Endodermal cell (in vitro differentiated cells): ENCODE data around the gene SMARCA4. TPM values are rescaled to one million over a fixed set of nuclear protein-coding genes. Genes with fewer than 3 reads are reported as not detected.
"Not testable (repeated sequence)": the region's sequence is repeated elsewhere in the genome, so short reads cannot be mapped to it uniquely, and the experiment has no call there.

Experiments used
- DNase-seq: peaks from one replicate; pipeline ENCODE4 v3.0.0-alpha.2; 2017
- H3K27ac ChIP-seq: 2 replicates; pipeline ENCODE4 v1.5.1; 2013; ENCODE audit warnings: mild to moderate bottlenecking, low read depth, low read length, moderate library complexity
- H3K27me3 ChIP-seq: 2 replicates; pipeline ENCODE4 v1.6.1; 2013; ENCODE audit warnings: mild to moderate bottlenecking, low read length, moderate library complexity; ENCODE audit not compliant: insufficient read depth, control insufficient read depth, poor library complexity, severe bottlenecking
- H3K36me3 ChIP-seq: 2 replicates; pipeline ENCODE4 v1.7.0; 2013; ENCODE audit warnings: mild to moderate bottlenecking, low read length, moderate library complexity; ENCODE audit not compliant: control insufficient read depth, insufficient read depth
- H3K4me1 ChIP-seq: one replicate; pipeline ENCODE4 v1.7.0; 2013; ENCODE audit warnings: low read length; ENCODE audit not compliant: control insufficient read depth, insufficient read depth
- H3K4me3 ChIP-seq: 2 replicates; pipeline ENCODE4 v1.5.1; 2013; ENCODE audit warnings: mild to moderate bottlenecking, low read length, moderate library complexity
- H3K9ac ChIP-seq: 2 replicates; pipeline ENCODE4 v1.6.1; 2013; ENCODE audit warnings: mild to moderate bottlenecking, low read length, moderate library complexity; ENCODE audit not compliant: poor library complexity, severe bottlenecking; ENCODE audit errors: extremely low read depth
- H3K9me3 ChIP-seq: 2 replicates; pipeline ENCODE4 v1.6.1; 2013; ENCODE audit warnings: mild to moderate bottlenecking, low read length, moderate library complexity; ENCODE audit not compliant: control insufficient read depth
- H3K27ac Mint-ChIP-seq: 2 replicates; pipeline ENCODE4 v1.8.0; 2020; ENCODE audit warnings: mixed read lengths
- H3K27me3 Mint-ChIP-seq: 2 replicates; pipeline ENCODE4 v1.8.0; 2021; ENCODE audit warnings: mild to moderate bottlenecking, mixed read lengths; ENCODE audit not compliant: insufficient read depth
- H3K36me3 Mint-ChIP-seq: 2 replicates; pipeline ENCODE4 v1.8.0; 2020; ENCODE audit warnings: low read depth, mixed read lengths
- H3K4me1 Mint-ChIP-seq: 2 replicates; pipeline ENCODE4 v1.8.0; 2020; ENCODE audit warnings: mixed read lengths
- H3K4me3 Mint-ChIP-seq: 2 replicates; pipeline ENCODE4 v1.8.0; 2020; ENCODE audit warnings: mild to moderate bottlenecking, moderate library complexity, mixed read lengths
- H3K9me3 Mint-ChIP-seq: 2 replicates; pipeline ENCODE4 v1.8.0; 2020; ENCODE audit warnings: mild to moderate bottlenecking, mixed read lengths
- CTCF ChIP-seq: fragments of 200-600 bp; sonication (generic); conservative IDR thresholded peaks from 2 replicates; pipeline ENCODE4 v1.5.0; 2021; ENCODE audit warnings: antibody characterized with exemption, mild to moderate bottlenecking
- WGBS, 2 experiments: methylation state at CpG; one replicate each; pipeline versions ENCODE4 v1.1.5 to v1.1.7; 2013; ENCODE audit warnings: missing lambda C conversion rate in 2 of 2, mixed read lengths in 1 of 2; ENCODE audit not compliant: insufficient coverage in 1 of 2, insufficient read length in 1 of 2; 5-methylcytosine and 5-hydroxymethylcytosine counted together
- total RNA-seq, 2 donors: library from RNA; stranded (reverse); fragmentation: NEBNext Ultra II Directional in 1 of 2; extraction: Animal tissue kit (Norgen Biotek cat#: 25700) in 1 of 2; gene quantifications; 2 replicates in 1 of 2; 3 replicates in 1 of 2; pipeline ENCODE4 v1.2.1, GENCODE V29; 2021

Gene SMARCA4
- total RNA-seq, 2 donors from 2014 or later, result 290 to 292 TPM

GRCh38 chr19:11073568-11073967 lies 112.7 kb downstream of the SMARCA4 start:
- Histone ChIP-seq H3K9ac (no peak overlapping the region), H3K4me1 (no peaks in the 10 kb centered on the region), H3K36me3 (no peaks in the 10 kb centered on the region), H3K27ac (no peak overlapping the region), H3K4me3 (no peak overlapping the region), H3K27me3 (no peaks in the 10 kb centered on the region), H3K9me3 (no peaks in the 10 kb centered on the region)
- Mint-ChIP-seq H3K27me3 (no peaks in the 10 kb centered on the region), H3K9me3 (peaks cover 3% of the 10 kb centered on the region), H3K27ac (no peak overlapping the region), H3K4me1 (no peaks in the 10 kb centered on the region), H3K36me3 (no peaks in the 10 kb centered on the region), H3K4me3 (no peak overlapping the region)
- DNase-seq, result no peak
- TF ChIP-seq CTCF, result no peak
- WGBS, 2 experiments, result 93 to 97% methylated on average over 9 of the region's 9 CpGs

GRCh38 chr19:11076792-11077191 lies 116.0 kb downstream of the SMARCA4 start:
- H3K4me3 Mint-ChIP-seq, H3K27ac ChIP-seq, H3K36me3 ChIP-seq, H3K9me3 ChIP-seq, H3K9me3 Mint-ChIP-seq, H3K27me3 ChIP-seq, H3K36me3 Mint-ChIP-seq, H3K27ac Mint-ChIP-seq, H3K27me3 Mint-ChIP-seq, H3K4me1 ChIP-seq, H3K4me1 Mint-ChIP-seq, H3K4me3 ChIP-seq, DNase-seq, H3K9ac ChIP-seq: not testable (repeated sequence)
- WGBS, 2 experiments, result 86 to 100% methylated on average over 6 to 9 of the region's 9 CpGs

DNA sequence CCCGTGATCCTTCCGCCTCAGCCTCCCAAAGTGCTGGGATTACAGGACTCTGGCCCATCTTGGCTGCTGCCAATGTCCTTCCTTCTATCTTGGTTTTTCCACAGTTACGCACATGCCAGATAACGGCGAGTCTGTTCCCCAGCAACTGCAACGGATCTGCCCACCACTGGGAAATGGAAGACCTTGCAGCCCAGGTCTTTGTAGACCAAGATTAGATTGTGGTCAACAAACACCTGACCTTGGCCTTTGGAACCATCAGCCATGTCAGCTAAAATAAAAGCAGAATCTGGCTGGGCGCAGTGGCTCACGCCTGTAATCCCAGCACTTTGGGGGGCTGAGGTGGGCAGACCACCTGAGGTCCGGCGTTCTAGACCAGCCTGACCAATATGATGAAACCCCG lies 118.1 kb downstream of the SMARCA4 start:
- H3K27ac ChIP-seq, result no peak overlapping the region
- no peak overlapping the region for H3K27ac Mint-ChIP-seq
- H3K36me3 Mint-ChIP-seq, result no peaks in the 10 kb centered on the region
- H3K27me3 ChIP-seq, result no peaks in the 10 kb centered on the region
- H3K27me3 Mint-ChIP-seq, result no peaks in the 10 kb centered on the region
- H3K4me1 ChIP-seq, result no peaks in the 10 kb centered on the region
- no peaks in the 10 kb centered on the region for H3K4me1 Mint-ChIP-seq
- H3K9me3 Mint-ChIP-seq, result no peaks in the 10 kb centered on the region
- no peaks in the 10 kb centered on the region for H3K36me3 ChIP-seq
- H3K9ac ChIP-seq, result no peak overlapping the region
- no peak overlapping the region for H3K4me3 ChIP-seq
- 94 to 96% methylated on average over 8 to 11 of the region's 11 CpGs for WGBS, 2 experiments
- H3K9me3 ChIP-seq, result no peaks in the 10 kb centered on the region
- DNase-seq, result no peak
- H3K4me3 Mint-ChIP-seq, result no peak overlapping the region
- TF ChIP-seq CTCF, result no peak

DNA sequence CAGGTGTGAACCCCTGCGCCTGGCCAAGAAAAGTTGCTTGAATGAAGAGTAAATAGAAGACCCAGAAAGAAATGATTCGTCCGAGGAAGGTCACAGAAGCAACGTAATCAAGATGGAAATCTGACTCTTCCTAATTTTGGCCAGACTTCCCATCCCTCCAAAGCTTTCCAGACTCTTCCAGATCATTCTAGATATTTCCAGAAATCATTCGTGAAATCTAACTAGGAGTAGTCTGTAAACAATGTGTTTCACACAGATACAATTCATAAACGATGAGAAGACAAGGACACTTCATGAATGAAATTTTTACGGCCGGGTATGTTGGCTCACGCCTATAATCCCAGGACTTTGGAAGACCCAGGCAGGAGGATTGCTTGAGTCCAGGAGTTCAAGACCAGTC lies 119.2 kb downstream of the SMARCA4 start:
- 92 to 98% methylated on average over 9 of the region's 9 CpGs for WGBS, 2 experiments
- no peaks in the 10 kb centered on the region for H3K4me1 Mint-ChIP-seq
- no peaks in the 10 kb centered on the region for H3K27me3 Mint-ChIP-seq
- no peaks in the 10 kb centered on the region for H3K9me3 Mint-ChIP-seq
- H3K9me3 ChIP-seq, result no peaks in the 10 kb centered on the region
- H3K36me3 Mint-ChIP-seq, result no peaks in the 10 kb centered on the region
- H3K36me3 ChIP-seq, result no peaks in the 10 kb centered on the region
- H3K4me1 ChIP-seq, result no peaks in the 10 kb centered on the region
- no peaks in the 10 kb centered on the region for H3K27me3 ChIP-seq
- no peak overlapping the region for H3K4me3 Mint-ChIP-seq
- no peak overlapping the region for H3K27ac ChIP-seq
- no peak overlapping the region for H3K9ac ChIP-seq
- TF ChIP-seq CTCF, result no peak
- no peak overlapping the region for H3K27ac Mint-ChIP-seq
- H3K4me3 ChIP-seq, result no peak overlapping the region
- no peak for DNase-seq
